OCI-LY3 (cell line): ENCODE measurements around the gene CLDN22.

Experiments used
- H2AFZ ChIP-seq: fragments of 200-600, 300-600 bp; shearing (Covaris generic); 2 replicates; pipeline ENCODE4 v1.6.0; 2014; ENCODE audit warnings: antibody characterized with exemption, low read depth, low read length
- H3K27ac ChIP-seq: fragments of 200-600, 300-600 bp; sonication (generic); 2 replicates; pipeline ENCODE4 v1.5.1; 2014; ENCODE audit warnings: mild to moderate bottlenecking, low read length, moderate library complexity, mixed read lengths
- H3K27me3 ChIP-seq: fragments of 200-600, 300-600 bp; sonication (generic); 2 replicates; pipeline ENCODE4 v1.6.1; 2014; ENCODE audit warnings: low read depth, low read length, mixed read lengths
- H3K36me3 ChIP-seq: fragments of 200-600, 300-600 bp; sonication (generic); replicated peaks from 2 replicates; pipeline ENCODE3; 2014; ENCODE audit warnings: low read depth, low read length, mixed read lengths
- H3K4me1 ChIP-seq: fragments of 300-600, 200-600 bp; sonication (generic); 2 replicates; pipeline ENCODE4 v1.6.1; 2014; ENCODE audit warnings: low read length, mixed read lengths
- H3K4me2 ChIP-seq: fragments of 200-600, 300-600 bp; sonication (generic); 2 replicates; pipeline ENCODE4 v1.6.1; 2014; ENCODE audit warnings: low read length, mixed read lengths
- H3K4me3 ChIP-seq: fragments of 300-600, 200-600 bp; sonication (generic); 2 replicates; pipeline ENCODE4 v1.5.1; 2014; ENCODE audit warnings: antibody characterized with exemption, mild to moderate bottlenecking, low read length, moderate library complexity
- H3K79me2 ChIP-seq: fragments of 300-600, 200-600 bp; shearing (Covaris generic); 2 replicates; pipeline ENCODE4 v1.6.1; 2014; ENCODE audit warnings: mild to moderate bottlenecking, low read length, mixed read lengths
- H3K9ac ChIP-seq: fragments of 300-600, 200-600 bp; shearing (Covaris generic); 2 replicates; pipeline ENCODE4 v1.6.0; 2014; ENCODE audit warnings: mild to moderate bottlenecking, low read length, moderate library complexity
- H3K9me3 ChIP-seq: fragments of 200-600, 300-600 bp; shearing (Covaris generic); 2 replicates; pipeline ENCODE4 v1.6.1; 2014; ENCODE audit warnings: low read length, mixed read lengths; ENCODE audit not compliant: insufficient read depth
- H4K20me1 ChIP-seq: fragments of 200-600, 300-600 bp; sonication (generic); 2 replicates; pipeline ENCODE4 v1.6.1; 2016; ENCODE audit warnings: low read length, mixed read lengths; ENCODE audit not compliant: insufficient read depth
- CTCF ChIP-seq: fragments of 200-600, 300-600 bp; sonication (generic); IDR thresholded peaks from 2 replicates; pipeline ENCODE4 v1.5.1; 2014; ENCODE audit warnings: antibody characterized with exemption, low read length, low read depth
- EZH2phosphoT487 ChIP-seq: fragments of 200-600 bp; shearing (Covaris generic); IDR thresholded peaks from 2 replicates; pipeline ENCODE4 v1.6.1; 2018; ENCODE audit warnings: antibody characterized with exemption, mixed run types, low read depth

Gene CLDN22

DNA sequence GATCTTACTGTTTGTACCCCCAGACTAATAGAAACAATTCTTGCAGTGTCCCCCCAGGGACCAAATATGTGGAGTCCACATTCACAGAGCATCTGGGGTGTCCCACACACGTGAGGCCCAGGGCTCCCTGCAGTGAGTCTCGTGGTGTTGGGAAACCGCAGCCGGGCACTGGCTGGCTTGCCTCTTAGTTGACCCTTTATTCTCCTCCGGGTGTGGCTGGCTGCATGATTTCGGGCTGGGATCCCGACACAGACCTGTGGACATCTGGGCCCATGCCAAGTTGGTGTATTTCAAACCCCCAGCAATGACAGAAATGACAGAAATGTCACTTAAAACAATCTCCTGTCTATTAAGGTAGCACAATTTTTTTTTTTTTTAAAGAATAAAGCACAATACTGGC lies 17.8 kb upstream of the CLDN22 start:
- H2AFZ ChIP-seq: no peak overlapping the region
- H4K20me1 ChIP-seq: no peaks in the 10 kb centered on the region
- H3K36me3 ChIP-seq: no peaks in the 10 kb centered on the region
- H3K9me3 ChIP-seq: no peaks in the 10 kb centered on the region
- no peak overlapping the region for H3K4me2 ChIP-seq
- H3K9ac ChIP-seq: no peak overlapping the region
- H3K27ac ChIP-seq: no peak overlapping the region
- peaks cover 3% of the 10 kb centered on the region; the same call in 1 of the 2 replicates for H3K4me1 ChIP-seq
- no peak for TF ChIP-seq EZH2phosphoT487
- no peak for TF ChIP-seq CTCF
- H3K4me3 ChIP-seq: no peak overlapping the region
- H3K27me3 ChIP-seq: no peaks in the 10 kb centered on the region
- no peaks in the 10 kb centered on the region for H3K79me2 ChIP-seq

DNA sequence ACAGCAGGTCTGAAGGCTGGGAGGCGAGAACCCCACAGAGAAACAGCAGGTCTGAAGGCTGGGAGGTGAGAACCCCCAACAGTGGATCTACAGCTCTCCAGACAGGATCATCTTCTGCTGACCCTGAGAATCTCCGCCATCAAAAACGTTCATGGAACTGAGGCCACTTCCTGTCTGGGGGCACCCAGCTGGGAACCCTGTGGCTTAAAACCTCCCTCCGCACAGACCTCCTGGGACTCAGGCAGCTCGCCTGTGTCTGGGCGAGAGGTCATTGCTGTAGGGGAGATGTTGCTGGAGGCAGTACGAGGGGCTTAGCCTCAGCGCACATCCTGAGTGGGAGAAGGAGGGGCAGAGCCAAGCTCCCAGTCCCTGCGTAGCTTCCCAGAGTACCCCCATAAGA lies 17.3 kb upstream of the CLDN22 start:
- Histone ChIP-seq H3K79me2 (no peaks in the 10 kb centered on the region), H3K27ac (no peak overlapping the region), H3K9me3 (no peaks in the 10 kb centered on the region), H3K36me3 (no peaks in the 10 kb centered on the region), H3K9ac (no peak overlapping the region), H3K4me1 (peaks cover 3% of the 10 kb centered on the region; the same call in 1 of the 2 replicates), H3K4me2 (no peak overlapping the region), H4K20me1 (no peaks in the 10 kb centered on the region), H2AFZ (no peak overlapping the region), H3K27me3 (no peaks in the 10 kb centered on the region), H3K4me3 (no peak overlapping the region)
- no peak for TF ChIP-seq EZH2phosphoT487
- no peak for TF ChIP-seq CTCF

- Histone ChIP-seq H3K9me3 (no peaks in the 10 kb centered on the region), H3K36me3 (no peaks in the 10 kb centered on the region), H3K4me3 (no peak overlapping the region), H4K20me1 (no peaks in the 10 kb centered on the region), H3K4me2 (no peak overlapping the region), H3K27me3 (no peaks in the 10 kb centered on the region), H3K79me2 (no peaks in the 10 kb centered on the region), H3K4me1 (peaks cover 3% of the 10 kb centered on the region; the same call in 1 of the 2 replicates), H3K27ac (no peak overlapping the region), H2AFZ (no peak overlapping the region), H3K9ac (no peak overlapping the region)
- TF ChIP-seq EZH2phosphoT487 (no peak), CTCF (no peak)
Observed at GRCh38 chr4:183335369-183335940, 15.4 kb upstream of the CLDN22 start.

DNA sequence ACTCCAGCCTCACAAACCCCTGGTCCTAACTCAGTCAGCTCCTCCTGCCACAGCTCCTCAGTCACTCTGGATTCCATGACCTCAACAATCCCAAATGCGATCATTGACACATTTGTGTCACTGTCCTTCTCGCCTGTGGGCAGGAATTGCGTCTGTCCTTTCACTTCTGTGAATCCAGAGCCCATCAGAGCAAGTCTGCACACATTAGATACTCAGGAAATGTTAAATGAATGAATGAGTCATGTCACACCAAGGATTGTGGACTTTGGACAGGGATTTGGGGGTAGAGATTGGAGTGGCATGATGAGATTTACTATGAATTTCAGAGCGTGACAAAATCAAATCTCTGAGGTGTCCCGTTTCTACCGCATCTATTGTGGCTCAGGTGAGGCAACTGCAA lies 13.9 kb upstream of the CLDN22 start:
- no peaks in the 10 kb centered on the region for H3K36me3 ChIP-seq
- no peak overlapping the region for H2AFZ ChIP-seq
- no peaks in the 10 kb centered on the region for H4K20me1 ChIP-seq
- no peak overlapping the region for H3K4me3 ChIP-seq
- no peak overlapping the region for H3K27ac ChIP-seq
- H3K79me2 ChIP-seq: no peaks in the 10 kb centered on the region
- H3K27me3 ChIP-seq: no peaks in the 10 kb centered on the region
- no peak overlapping the region for H3K4me2 ChIP-seq
- peaks cover 3% of the 10 kb centered on the region; the same call in 1 of the 2 replicates for H3K4me1 ChIP-seq
- no peak overlapping the region for H3K9ac ChIP-seq
- no peak for TF ChIP-seq CTCF
- no peak for TF ChIP-seq EZH2phosphoT487
- no peaks in the 10 kb centered on the region for H3K9me3 ChIP-seq
